Right atrium auricular region (tissue), 2 donors: ENCODE results near the gene NSFL1C. TPM values are rescaled to one million over a fixed set of nuclear protein-coding genes. Genes with fewer than 3 reads are reported as not detected.

Source experiments
- DNase-seq: peaks from one replicate; pipeline ENCODE4 v3.0.0-alpha.2; 2019; ENCODE audit warnings: low spot score
- H3K27ac ChIP-seq, 2 donors: fragments of 200-600 bp; sonication (generic); 1 replicate in 1 of 2; 2 replicates in 1 of 2; pipeline ENCODE4 v1.5.1; 2016 to 2019
- H3K27me3 ChIP-seq, 2 donors: fragments of 200-600 bp; sonication (generic); one replicate each; pipeline versions ENCODE4 v1.5.1 to v1.6.0; 2017 to 2019
- H3K36me3 ChIP-seq: fragments of 200-600 bp; sonication (generic); one replicate; pipeline ENCODE4 v1.5.1; 2016
- H3K4me1 ChIP-seq, 2 donors: fragments of 200-600 bp; sonication (generic); one replicate each; pipeline versions ENCODE4 v1.5.1 to v1.6.0; 2017 to 2019
- H3K4me3 ChIP-seq, 2 donors: fragments of 200-600 bp; sonication (generic); 1 replicate in 1 of 2; 2 replicates in 1 of 2; pipeline ENCODE4 v1.5.1; 2017 to 2019; ENCODE audit warnings: mild to moderate bottlenecking in 1 of 2, moderate library complexity in 1 of 2
- H3K9me3 ChIP-seq, 2 donors: fragments of 200-600 bp; sonication (generic); one replicate each; pipeline ENCODE4 v1.5.1; 2019
- CTCF ChIP-seq, 2 donors: fragments of 200-600 bp; sonication (generic); IDR thresholded peaks; one replicate each; pipeline ENCODE4 v1.5.1; 2019; ENCODE audit warnings: antibody characterized with exemption in 2 of 2
- total RNA-seq, 2 donors: library from RNA; depleted of rRNA; stranded (reverse); fragments of >200 nt; gene quantifications; one replicate each; pipeline ENCODE4 v1.1.0, GENCODE V29; 2016

The NSFL1C gene
- total RNA-seq, 2 donors from 2014 or later, result 28.5 to 34.3 TPM

GRCh38 chr20:1496930-1497329 is 30.3 kb upstream of the NSFL1C start:
- no peaks in the 10 kb centered on the region for H3K27me3 ChIP-seq
- DNase-seq, result no peak
- TF ChIP-seq CTCF (IDR thresholded peaks at IDR 0.05), result no peak

GRCh38 chr20:1494436-1494835 is 27.8 kb upstream of the NSFL1C start:
- no peaks in the 10 kb centered on the region for H3K36me3 ChIP-seq
- H3K4me3 ChIP-seq, result no peak overlapping the region
- no peaks in the 10 kb centered on the region for H3K27me3 ChIP-seq
- no peaks in the 10 kb centered on the region for H3K9me3 ChIP-seq
- no peak for DNase-seq
- H3K27ac ChIP-seq, result no peak overlapping the region
- H3K4me1 ChIP-seq, result no peaks in the 10 kb centered on the region
- TF ChIP-seq CTCF (IDR thresholded peaks at IDR 0.05), result no peak

More at GRCh38 chr20:1496930-1497329, 30.3 kb upstream of the NSFL1C start:
- H3K36me3 ChIP-seq, result no peaks in the 10 kb centered on the region
- H3K9me3 ChIP-seq, result no peaks in the 10 kb centered on the region
- H3K4me1 ChIP-seq, result no peaks in the 10 kb centered on the region
- H3K4me3 ChIP-seq, result no peak overlapping the region
- H3K27ac ChIP-seq, result no peak overlapping the region

GRCh38 chr20:1493536-1493935 is 26.9 kb upstream of the NSFL1C start:
- H3K4me3 ChIP-seq, result no peak overlapping the region
- DNase-seq, result no peak

GRCh38 chr20:1491860-1492642 is 25.4 kb upstream of the NSFL1C start:
- Histone ChIP-seq H3K27ac (peak overlapping the region; percentile 53 to 54), H3K4me3 (no peak overlapping the region), H3K4me1 (no peaks in the 10 kb centered on the region), H3K27me3 (no peaks in the 10 kb centered on the region), H3K9me3 (no peaks in the 10 kb centered on the region), H3K36me3 (no peaks in the 10 kb centered on the region)
- DNase-seq, result no peak
- TF ChIP-seq CTCF (IDR thresholded peaks at IDR 0.05), result no peak

More at GRCh38 chr20:1493536-1493935, 26.9 kb upstream of the NSFL1C start:
- Histone ChIP-seq H3K27ac (no peak overlapping the region), H3K27me3 (no peaks in the 10 kb centered on the region), H3K36me3 (no peaks in the 10 kb centered on the region), H3K4me1 (no peaks in the 10 kb centered on the region), H3K9me3 (no peaks in the 10 kb centered on the region)
- no peak for TF ChIP-seq CTCF (IDR thresholded peaks at IDR 0.05)

GRCh38 chr20:1491281-1491840 is 24.7 kb upstream of the NSFL1C start, which contains the start of gene SIRPB2:
SIRPB2 (minus strand) TSS chr20:1491420; CDS start chr20:1491359, 61 bp downstream.
- no peaks in the 10 kb centered on the region for H3K4me1 ChIP-seq
- TF ChIP-seq CTCF (IDR thresholded peaks at IDR 0.05), result no peak

More at GRCh38 chr20:1491281-1491840, 24.7 kb upstream of the NSFL1C start, which contains the start of gene SIRPB2:
- no peaks in the 10 kb centered on the region for H3K9me3 ChIP-seq
- H3K27me3 ChIP-seq, result no peaks in the 10 kb centered on the region
- peak within 1 kb of the TSS; percentile 17 to 32 for H3K4me3 ChIP-seq
- no peaks in the 10 kb centered on the region for H3K36me3 ChIP-seq
- peak; percentile 70 for DNase-seq
- peak within 1 kb of the TSS; percentile 53 to 54 for H3K27ac ChIP-seq
